HepG2 (cell line): ENCODE data around the gene RPUSD3. TPM values are rescaled to one million over a fixed set of nuclear protein-coding genes. Genes with fewer than 3 reads are reported as not detected.

Source experiments
- ATAC-seq: fragments of 200-7000 bp; cut with Tn5 transposase; 3 replicates; pipeline ENCODE4 v1.9.1; 2020; ENCODE audit warnings: mild to moderate bottlenecking, moderate library complexity
- BruUV-seq: library from RNA; stranded (reverse); fragments of 400-500 nt; replicated peaks from 2 replicates; lab custom pipeline; 2021; lab: Mats Ljungman, UMichigan
- CTCF ChIA-PET: fragments of 300-600 bp; formaldehyde crosslinking; extraction: SDS; loops from one replicate; lab custom pipeline; 2021; ENCODE audit warnings: low total read pairs, inconsistent platforms, low intra/inter-chr PET ratio; lab: Yijun Ruan, JAX
- POLR2A ChIA-PET: fragments of 350-600 bp; sonication (Branson Sonifier 250); formaldehyde crosslinking; loops from one replicate; lab custom pipeline; 2020; ENCODE audit warnings: antibody characterized with exemption, inconsistent platforms; lab: Yijun Ruan, JAX
- DNase-seq: peaks from one replicate; pipeline ENCODE4 v3.0.0-alpha.2; 2015; ENCODE audit warnings: low spot score
- FAIRE-seq: peaks from 3 replicates; lab custom pipeline; 2011; peaks lifted over from hg19 to GRCh38; lab: Jason Lieb, UNC
- H2AFZ ChIP-seq: one replicate; pipeline ENCODE4 v1.6.1; 2011; ENCODE audit warnings: low read length, inconsistent platforms
- H3K27ac ChIP-seq: fragments of 300-600 bp; 3 replicates; pipeline ENCODE4 v1.8.0; 2011; ENCODE audit warnings: mixed run types, mild to moderate bottlenecking, mixed read lengths, low read length, inconsistent platforms; ENCODE audit not compliant: insufficient read depth; ENCODE audit errors: extremely low read length
- H3K27me3 ChIP-seq, 2 experiments: fragments of 200-600 bp in 1 of 2; 2 replicates in 1 of 2; 3 replicates in 1 of 2; pipeline versions ENCODE4 v1.6.0 to v1.8.0; 2011; ENCODE audit warnings: low read length in 2 of 2, mild to moderate bottlenecking in 2 of 2, moderate library complexity in 2 of 2, inconsistent platforms in 1 of 2; ENCODE audit not compliant: insufficient read depth in 2 of 2, control insufficient read depth in 1 of 2
- H3K36me3 ChIP-seq, 2 experiments: fragments of 200-600 bp in 1 of 2; replicated peaks in 1 of 2; 2 replicates in 1 of 2; 3 replicates in 1 of 2; pipeline versions ENCODE4 v1.5.1 to v1.8.0; 2011; ENCODE audit warnings: low read length in 2 of 2, inconsistent platforms in 1 of 2; ENCODE audit not compliant: insufficient read depth in 2 of 2, control insufficient read depth in 1 of 2
- H3K4me1 ChIP-seq: 2 replicates; pipeline ENCODE4 v1.5.1; 2012; ENCODE audit warnings: low read length, inconsistent platforms; ENCODE audit not compliant: insufficient read depth
- H3K4me2 ChIP-seq: 2 replicates; pipeline ENCODE4 v1.6.0; 2011; ENCODE audit warnings: low read depth, low read length, inconsistent platforms
- H3K4me3 ChIP-seq, 3 experiments: fragments of 200-600 bp in 1 of 3; sonication (generic), shearing (Covaris generic) in 1 of 3; replicated peaks in 1 of 3; 2 replicates each; pipeline ENCODE4 v1.5.1; 2011 to 2016; ENCODE audit warnings: low read length in 3 of 3, inconsistent platforms in 2 of 3, low read depth in 2 of 3, mild to moderate bottlenecking in 2 of 3, control low read depth in 1 of 3, mixed read lengths in 1 of 3; ENCODE audit not compliant: insufficient read depth in 1 of 3
- H3K79me2 ChIP-seq: one replicate; pipeline ENCODE4 v1.6.1; 2011; ENCODE audit warnings: low read length, inconsistent platforms; ENCODE audit not compliant: insufficient read depth
- H3K9ac ChIP-seq: 2 replicates; pipeline ENCODE4 v1.6.0; 2011; ENCODE audit warnings: mild to moderate bottlenecking, low read depth, low read length, inconsistent platforms; ENCODE audit not compliant: insufficient read depth
- H3K9me3 ChIP-seq: 2 replicates; pipeline ENCODE4 v1.5.1; 2012; ENCODE audit warnings: mild to moderate bottlenecking, low read length
- H4K20me1 ChIP-seq: 2 replicates; pipeline ENCODE4 v1.6.0; 2011; ENCODE audit warnings: inconsistent platforms, mild to moderate bottlenecking, low read length, moderate library complexity; ENCODE audit not compliant: insufficient read depth
- EED ChIP-seq: sonication (generic); formaldehyde crosslinking; IDR thresholded peaks from 2 replicates; pipeline ENCODE4 v1.5.0; 2020; ENCODE audit warnings: mild to moderate bottlenecking, missing genetic modification reagents
- ETS1 ChIP-seq: sonication (generic); formaldehyde crosslinking; IDR thresholded peaks from 2 replicates; pipeline ENCODE4 v1.4.0; 2020; ENCODE audit warnings: missing genetic modification reagents
- RAD51 ChIP-seq: fragments of 450-650 bp; IDR thresholded peaks from 2 replicates; pipeline ENCODE4 v1.6.1; 2016; ENCODE audit warnings: borderline replicate concordance
- RARG ChIP-seq: sonication (generic); formaldehyde crosslinking; IDR thresholded peaks from 2 replicates; pipeline ENCODE4 v1.4.0; 2020; ENCODE audit warnings: low read depth, mild to moderate bottlenecking, missing genetic modification reagents
- SMAD3 ChIP-seq: sonication (generic); formaldehyde crosslinking; IDR thresholded peaks from 2 replicates; pipeline ENCODE4 v1.4.0; 2020; ENCODE audit warnings: missing genetic modification reagents
- SP2 ChIP-seq: sonication (generic); formaldehyde crosslinking; IDR thresholded peaks from 2 replicates; pipeline ENCODE4 v1.5.1; 2020; ENCODE audit warnings: mild to moderate bottlenecking, missing genetic modification reagents
- TOPORS ChIP-seq: sonication (generic); formaldehyde crosslinking; IDR thresholded peaks from 2 replicates; pipeline ENCODE4 v1.8.0; 2023; ENCODE audit warnings: mild to moderate bottlenecking, missing genetic modification reagents
- ZFP37 ChIP-seq: sonication (generic); formaldehyde crosslinking; IDR thresholded peaks from 2 replicates; pipeline ENCODE4 v1.4.0; 2020; ENCODE audit warnings: missing genetic modification reagents, borderline replicate concordance
- ZIK1 ChIP-seq: sonication (generic); formaldehyde crosslinking; IDR thresholded peaks from 2 replicates; pipeline ENCODE4 v1.5.0; 2020; ENCODE audit warnings: mild to moderate bottlenecking, low read depth, missing genetic modification reagents, borderline replicate concordance
- ZNF350 ChIP-seq: sonication (generic); formaldehyde crosslinking; IDR thresholded peaks from 2 replicates; pipeline ENCODE4 v1.4.0; 2020; ENCODE audit warnings: mild to moderate bottlenecking, low read depth, missing genetic modification reagents, borderline replicate concordance
- ZNF383 ChIP-seq: sonication (generic); formaldehyde crosslinking; IDR thresholded peaks from 2 replicates; pipeline ENCODE4 v1.4.0; 2020; ENCODE audit warnings: missing genetic modification reagents, mild to moderate bottlenecking, borderline replicate concordance
- ZNF460 ChIP-seq: sonication (generic); formaldehyde crosslinking; IDR thresholded peaks from 2 replicates; pipeline ENCODE4 v1.5.1; 2020; ENCODE audit warnings: missing genetic modification reagents, mild to moderate bottlenecking, borderline replicate concordance
- ZNF772 ChIP-seq: sonication (generic); formaldehyde crosslinking; IDR thresholded peaks from 2 replicates; pipeline ENCODE4 v1.5.0; 2020; ENCODE audit warnings: mild to moderate bottlenecking, missing genetic modification reagents
- ZNF792 ChIP-seq: IDR thresholded peaks from 2 replicates; pipeline ENCODE4 v1.6.1; 2016
- ZNF883 ChIP-seq: sonication (generic); formaldehyde crosslinking; IDR thresholded peaks from 2 replicates; pipeline ENCODE4 v1.5.1; 2020; ENCODE audit warnings: mild to moderate bottlenecking, missing genetic modification reagents; ENCODE audit errors: not compliant biosample characterization
- ZSCAN12 ChIP-seq: sonication (generic); formaldehyde crosslinking; IDR thresholded peaks from 2 replicates; pipeline ENCODE4 v1.9.0; 2021; ENCODE audit warnings: mild to moderate bottlenecking, missing genetic modification reagents
- WGBS: methylation state at CpG from one replicate; pipeline ENCODE4 v1.1.6; 2017; ENCODE audit warnings: low lambda C conversion rate; 5-methylcytosine and 5-hydroxymethylcytosine counted together
- in situ Hi-C: cut with HindIII; loops from 2 replicates; pipeline ENCODE4 v1.10.0; 2017; ENCODE audit warnings: low pct_unique_long_range_greater_than_20kb; ENCODE audit not compliant: extremely low pct_ligation_motif_present
- intact Hi-C: fragments of 100-400 bp; cut with micrococcal nuclease; formaldehyde crosslinking; loops from one replicate; pipeline ENCODE4 v1.10.0; 2022; ENCODE audit not compliant: unreplicated experiment
- polyA plus RNA-seq, 8 experiments: library from polyadenylated mRNA; depleted of rRNA in 3 of 8; stranded (reverse) in 7 of 8; unstranded in 1 of 8; fragments of >200 nt; fragmentation: Illumina TruSeq in 4 of 8; extraction: Trizol in 4 of 8; gene quantifications; 2 replicates each; pipeline versions ENCODE4 v1.2.1 to v1.2.3, GENCODE V29; 2011 to 2016; ENCODE audit warnings: low read depth in 4 of 8, missing spikeins in 1 of 8, mixed read lengths in 1 of 8; ENCODE audit not compliant: insufficient read depth in 1 of 8
- total RNA-seq, 5 experiments: library from RNA; depleted of rRNA; stranded (reverse); fragments of >200 nt; fragmentation: Illumina TruSeq; extraction: Trizol; gene quantifications; 2 replicates each; pipeline ENCODE4 v1.2.3, GENCODE V29; 2016; ENCODE audit warnings: low read depth in 1 of 5
- TF ChIP-seq, protein P1 (sequence below): sonication (generic); formaldehyde crosslinking; IDR thresholded peaks from 2 replicates; pipeline ENCODE4 v1.5.0; 2020; ENCODE audit warnings: missing genetic modification reagents
- TF ChIP-seq, protein P2 (sequence below): sonication (generic); formaldehyde crosslinking; IDR thresholded peaks from 2 replicates; pipeline ENCODE4 v1.4.0; 2020; ENCODE audit warnings: mild to moderate bottlenecking, missing genetic modification reagents
- TF ChIP-seq, protein P3 (sequence below): conservative IDR thresholded peaks from 2 replicates; pipeline ENCODE4 v1.6.1; 2018; ENCODE audit warnings: missing genetic modification reagents

RPUSD3 gene
- total and polyA plus RNA-seq, 2 of the 13 experiments (the other 11 are each of a cell fraction or from before 2014, with no cell fraction given) = 32.1 to 48.7 TPM

GRCh38 chr3:9855594-9855993 lies 11.8 kb upstream of the RPUSD3 start:
- in situ Hi-C loops = no loop called here

More at GRCh38 chr3:9855594-9855993, 11.8 kb upstream of the RPUSD3 start:
- Histone ChIP-seq H3K4me3 (no peak overlapping the region), H2AFZ (no peak overlapping the region), H3K27ac (no peak overlapping the region), H3K27me3 (peaks cover 2 to 32% of the 10 kb centered on the region in 2 experiments; a peak in 2 of 5 replicates), H3K4me2 (no peak overlapping the region), H3K9me3 (no peaks in the 10 kb centered on the region), H4K20me1 (no peaks in the 10 kb centered on the region), H3K4me1 (0 out of 2 replicates have a peak, but pooled peaks cover 6% of the 10 kb centered on the region), H3K36me3 (no peaks in the 10 kb centered on the region), H3K79me2 (no peaks in the 10 kb centered on the region), H3K9ac (no peak overlapping the region)
- TF ChIP-seq TOPORS (CRISPR knock-in tag) (no peak), ETS1 (CRISPR knock-in tag) (no peak), SP2 (CRISPR knock-in tag) (no peak), SMAD3 (CRISPR knock-in tag) (no peak), RARG (CRISPR knock-in tag) (no peak), ZNF460 (CRISPR knock-in tag) (no peak), ZSCAN12 (CRISPR knock-in tag) (no peak), ZNF772 (CRISPR knock-in tag) (no peak), ZNF350 (CRISPR knock-in tag) (no peak), ZFP37 (CRISPR knock-in tag) (no peak), ZIK1 (no peak), RAD51 (no peak), ZNF883 (CRISPR knock-in tag) (no peak), ZNF383 (CRISPR knock-in tag) (no peak), ZNF792 (CRISPR knock-in tag) (no peak), EED (no peak)
- TF ChIP-seq, protein P1, sequence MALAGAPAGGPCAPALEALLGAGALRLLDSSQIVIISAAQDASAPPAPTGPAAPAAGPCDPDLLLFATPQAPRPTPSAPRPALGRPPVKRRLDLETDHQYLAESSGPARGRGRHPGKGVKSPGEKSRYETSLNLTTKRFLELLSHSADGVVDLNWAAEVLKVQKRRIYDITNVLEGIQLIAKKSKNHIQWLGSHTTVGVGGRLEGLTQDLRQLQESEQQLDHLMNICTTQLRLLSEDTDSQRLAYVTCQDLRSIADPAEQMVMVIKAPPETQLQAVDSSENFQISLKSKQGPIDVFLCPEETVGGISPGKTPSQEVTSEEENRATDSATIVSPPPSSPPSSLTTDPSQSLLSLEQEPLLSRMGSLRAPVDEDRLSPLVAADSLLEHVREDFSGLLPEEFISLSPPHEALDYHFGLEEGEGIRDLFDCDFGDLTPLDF (CRISPR knock-in tag) = no peak
- TF ChIP-seq, protein P2, sequence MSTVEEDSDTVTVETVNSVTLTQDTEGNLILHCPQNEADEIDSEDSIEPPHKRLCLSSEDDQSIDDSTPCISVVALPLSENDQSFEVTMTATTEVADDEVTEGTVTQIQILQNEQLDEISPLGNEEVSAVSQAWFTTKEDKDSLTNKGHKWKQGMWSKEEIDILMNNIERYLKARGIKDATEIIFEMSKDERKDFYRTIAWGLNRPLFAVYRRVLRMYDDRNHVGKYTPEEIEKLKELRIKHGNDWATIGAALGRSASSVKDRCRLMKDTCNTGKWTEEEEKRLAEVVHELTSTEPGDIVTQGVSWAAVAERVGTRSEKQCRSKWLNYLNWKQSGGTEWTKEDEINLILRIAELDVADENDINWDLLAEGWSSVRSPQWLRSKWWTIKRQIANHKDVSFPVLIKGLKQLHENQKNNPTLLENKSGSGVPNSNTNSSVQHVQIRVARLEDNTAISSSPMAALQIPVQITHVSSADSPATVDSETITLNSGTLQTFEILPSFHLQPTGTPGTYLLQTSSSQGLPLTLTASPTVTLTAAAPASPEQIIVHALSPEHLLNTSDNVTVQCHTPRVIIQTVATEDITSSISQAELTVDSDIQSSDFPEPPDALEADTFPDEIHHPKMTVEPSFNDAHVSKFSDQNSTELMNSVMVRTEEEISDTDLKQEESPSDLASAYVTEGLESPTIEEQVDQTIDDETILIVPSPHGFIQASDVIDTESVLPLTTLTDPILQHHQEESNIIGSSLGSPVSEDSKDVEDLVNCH (CRISPR knock-in tag) = no peak
- TF ChIP-seq, protein P3, sequence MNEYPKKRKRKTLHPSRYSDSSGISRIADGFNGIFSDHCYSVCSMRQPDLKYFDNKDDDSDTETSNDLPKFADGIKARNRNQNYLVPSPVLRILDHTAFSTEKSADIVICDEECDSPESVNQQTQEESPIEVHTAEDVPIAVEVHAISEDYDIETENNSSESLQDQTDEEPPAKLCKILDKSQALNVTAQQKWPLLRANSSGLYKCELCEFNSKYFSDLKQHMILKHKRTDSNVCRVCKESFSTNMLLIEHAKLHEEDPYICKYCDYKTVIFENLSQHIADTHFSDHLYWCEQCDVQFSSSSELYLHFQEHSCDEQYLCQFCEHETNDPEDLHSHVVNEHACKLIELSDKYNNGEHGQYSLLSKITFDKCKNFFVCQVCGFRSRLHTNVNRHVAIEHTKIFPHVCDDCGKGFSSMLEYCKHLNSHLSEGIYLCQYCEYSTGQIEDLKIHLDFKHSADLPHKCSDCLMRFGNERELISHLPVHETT (CRISPR knock-in tag) = no peak
- CTCF ChIA-PET = no interaction called here
- no TSS peak for BruUV-seq
- no peak for ATAC-seq
- intact Hi-C loops = no loop called here
- POLR2A ChIA-PET = no interaction called here
- FAIRE-seq = no peak
- DNase-seq = no peak
- WGBS = 53% methylated on average over 3 of the region's 3 CpGs
